ENCODE data around the gene GSN.

The GSN gene

DNA sequence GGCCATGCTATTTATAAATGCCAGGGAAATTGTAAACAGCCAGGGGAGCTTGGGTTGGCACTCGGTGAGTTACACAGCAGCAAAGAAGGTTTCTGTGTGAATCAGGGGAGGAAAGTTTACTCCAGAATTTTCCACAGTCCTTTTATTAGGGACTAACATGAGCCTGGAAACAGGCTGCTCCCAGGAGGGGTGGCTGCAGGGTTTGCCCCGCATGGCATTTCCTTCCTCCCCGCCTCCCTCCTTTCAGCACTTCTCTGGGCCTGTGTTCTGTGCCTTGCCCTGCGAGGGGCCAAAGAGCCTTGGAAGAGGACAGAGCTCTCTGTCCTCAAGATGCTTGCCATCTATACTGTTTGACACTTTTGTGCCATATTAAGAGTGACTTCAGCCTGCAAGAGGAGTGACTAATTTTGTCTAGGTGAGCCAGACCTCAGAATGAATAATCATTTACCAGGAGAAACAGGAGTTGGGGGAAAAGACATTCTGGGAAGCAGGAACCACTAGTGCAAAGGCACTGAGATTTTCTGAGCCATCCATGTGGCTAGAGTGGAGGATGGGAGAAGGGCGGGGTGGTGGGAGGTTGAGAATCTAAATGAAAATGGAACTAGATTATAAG, 1.8 kb downstream of the GSN start:
- TF ChIP-seq, protein P1, sequence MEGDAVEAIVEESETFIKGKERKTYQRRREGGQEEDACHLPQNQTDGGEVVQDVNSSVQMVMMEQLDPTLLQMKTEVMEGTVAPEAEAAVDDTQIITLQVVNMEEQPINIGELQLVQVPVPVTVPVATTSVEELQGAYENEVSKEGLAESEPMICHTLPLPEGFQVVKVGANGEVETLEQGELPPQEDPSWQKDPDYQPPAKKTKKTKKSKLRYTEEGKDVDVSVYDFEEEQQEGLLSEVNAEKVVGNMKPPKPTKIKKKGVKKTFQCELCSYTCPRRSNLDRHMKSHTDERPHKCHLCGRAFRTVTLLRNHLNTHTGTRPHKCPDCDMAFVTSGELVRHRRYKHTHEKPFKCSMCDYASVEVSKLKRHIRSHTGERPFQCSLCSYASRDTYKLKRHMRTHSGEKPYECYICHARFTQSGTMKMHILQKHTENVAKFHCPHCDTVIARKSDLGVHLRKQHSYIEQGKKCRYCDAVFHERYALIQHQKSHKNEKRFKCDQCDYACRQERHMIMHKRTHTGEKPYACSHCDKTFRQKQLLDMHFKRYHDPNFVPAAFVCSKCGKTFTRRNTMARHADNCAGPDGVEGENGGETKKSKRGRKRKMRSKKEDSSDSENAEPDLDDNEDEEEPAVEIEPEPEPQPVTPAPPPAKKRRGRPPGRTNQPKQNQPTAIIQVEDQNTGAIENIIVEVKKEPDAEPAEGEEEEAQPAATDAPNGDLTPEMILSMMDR (IDR thresholded peaks at IDR 0.05; ENCODE audit: insufficient read depth, low read length, poor library complexity, severe bottlenecking): no peak
- Histone ChIP-seq H3K27me3 (replicated peaks; ENCODE audit: control insufficient read depth, insufficient read depth, low read length) (no peaks in the 10 kb centered on the region), H3K36me3 (ENCODE audit: control insufficient read depth, insufficient read depth, low read length) (no peaks in the 10 kb centered on the region), H3K4me3 (replicated peaks; ENCODE audit: low read depth, low read length) (no peak overlapping the region)
- DNase-seq (ENCODE audit: extremely low read depth, insufficient read length): no peak

GRCh38 chr9:121271368-121272341, 3.7 kb downstream of the GSN start:
- Histone ChIP-seq H3K4me3 (replicated peaks; ENCODE audit: low read depth, low read length) (no peak overlapping the region), H3K27me3 (replicated peaks; ENCODE audit: control insufficient read depth, insufficient read depth, low read length) (no peaks in the 10 kb centered on the region), H3K36me3 (ENCODE audit: control insufficient read depth, insufficient read depth, low read length) (no peaks in the 10 kb centered on the region)
- TF ChIP-seq, protein P1 (IDR thresholded peaks at IDR 0.05; ENCODE audit: insufficient read depth, low read length, poor library complexity, severe bottlenecking): no peak
- no peak for DNase-seq (ENCODE audit: extremely low read depth, insufficient read length)

DNA sequence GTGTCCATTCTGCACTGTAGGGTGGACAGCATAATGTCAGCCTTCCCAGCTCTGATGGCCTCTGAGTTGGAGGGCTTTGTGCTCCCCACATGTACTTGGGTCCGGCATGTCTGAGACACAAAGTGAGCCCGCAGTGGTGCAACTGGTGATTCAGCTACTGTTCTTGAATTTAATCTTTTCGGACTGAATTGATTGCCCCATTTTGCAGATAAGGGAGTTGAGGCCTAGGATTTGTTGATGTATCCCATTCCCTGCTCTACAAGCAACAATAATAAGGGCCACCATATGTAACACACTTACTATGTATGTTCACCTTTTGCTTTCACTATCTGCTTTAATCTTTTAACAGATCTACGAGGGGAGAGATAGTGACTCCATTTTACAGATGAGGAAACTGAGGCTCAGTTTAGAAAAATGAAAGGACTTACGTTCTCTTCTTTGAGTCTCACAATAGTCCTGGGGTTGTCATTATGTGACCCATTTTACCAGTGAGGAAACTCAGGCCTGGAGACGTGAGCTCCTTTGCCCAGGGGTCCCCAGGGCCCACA, 4.5 kb downstream of the GSN start:
- H3K4me3 ChIP-seq (replicated peaks; ENCODE audit: low read depth, low read length): no peak overlapping the region
- H3K27me3 ChIP-seq (replicated peaks; ENCODE audit: control insufficient read depth, insufficient read depth, low read length): no peaks in the 10 kb centered on the region
- no peak for DNase-seq (ENCODE audit: extremely low read depth, insufficient read length)
- TF ChIP-seq, protein P1 (IDR thresholded peaks at IDR 0.05; ENCODE audit: insufficient read depth, low read length, poor library complexity, severe bottlenecking): no peak
- H3K36me3 ChIP-seq (ENCODE audit: control insufficient read depth, insufficient read depth, low read length): no peaks in the 10 kb centered on the region

GRCh38 chr9:121273064-121273775, 5.3 kb downstream of the GSN start:
- no peak for DNase-seq (ENCODE audit: extremely low read depth, insufficient read length)
- H3K4me3 ChIP-seq (replicated peaks; ENCODE audit: low read depth, low read length): no peak overlapping the region
- TF ChIP-seq, protein P1 (IDR thresholded peaks at IDR 0.05; ENCODE audit: insufficient read depth, low read length, poor library complexity, severe bottlenecking): no peak
- no peaks in the 10 kb centered on the region for H3K27me3 ChIP-seq (replicated peaks; ENCODE audit: control insufficient read depth, insufficient read depth, low read length)
- H3K36me3 ChIP-seq (ENCODE audit: control insufficient read depth, insufficient read depth, low read length): no peaks in the 10 kb centered on the region

DNA sequence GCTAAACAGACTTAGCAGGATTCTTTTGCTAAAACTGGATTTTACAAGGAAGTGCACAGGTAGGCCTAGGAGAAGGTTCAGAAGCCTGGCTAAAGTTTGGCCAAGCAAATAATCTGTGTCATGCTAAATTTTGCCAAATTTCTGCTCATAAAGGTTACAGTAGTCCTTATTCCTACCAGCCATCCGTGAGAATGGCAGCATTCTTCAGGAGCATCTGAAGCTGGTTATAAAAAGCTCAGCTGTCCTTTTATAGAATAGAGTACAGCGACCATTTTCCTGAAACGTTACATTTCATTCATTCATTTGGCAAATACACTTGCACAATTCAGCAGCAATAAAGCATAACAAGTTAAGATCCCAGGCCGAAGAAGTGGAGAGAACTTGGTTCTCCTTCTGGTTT, 6.9 kb downstream of the GSN start:
- Histone ChIP-seq H3K27me3 (replicated peaks; ENCODE audit: control insufficient read depth, insufficient read depth, low read length) (no peaks in the 10 kb centered on the region), H3K4me3 (replicated peaks; ENCODE audit: low read depth, low read length) (no peak overlapping the region), H3K36me3 (ENCODE audit: control insufficient read depth, insufficient read depth, low read length) (no peaks in the 10 kb centered on the region)
- DNase-seq (ENCODE audit: extremely low read depth, insufficient read length): no peak
- TF ChIP-seq, protein P1 (IDR thresholded peaks at IDR 0.05; ENCODE audit: insufficient read depth, low read length, poor library complexity, severe bottlenecking): no peak
